Measurements from ENCODE around the gene EPHB6.

EPHB6 gene

DNA sequence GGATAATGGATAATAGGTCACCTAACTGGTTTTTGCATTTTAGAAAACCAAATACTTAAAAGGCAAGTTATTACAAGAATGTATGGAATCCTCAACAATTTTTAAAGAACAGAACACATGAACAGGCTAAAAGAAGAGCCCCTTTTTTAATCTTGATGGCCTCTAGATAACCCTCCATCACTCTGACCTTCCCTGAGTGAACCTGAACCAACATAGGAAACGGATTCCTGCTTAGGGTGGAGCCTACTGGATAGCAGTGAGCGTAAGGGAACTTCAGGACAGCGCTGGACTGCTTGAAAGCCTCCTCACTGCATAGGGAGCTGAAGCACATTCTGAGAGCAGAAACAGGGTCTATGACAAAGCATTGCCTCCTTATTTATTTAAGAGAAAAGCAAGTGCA, 58.2 kb downstream of the EPHB6 start:
- H3K4me1 ChIP-seq (ENCODE audit: control insufficient read depth, insufficient read depth, low read length, unreplicated experiment), result no peaks in the 10 kb centered on the region
- H3K27me3 ChIP-seq (ENCODE audit: insufficient read depth, low read length), result peaks cover 49% of the 10 kb centered on the region
- no peak overlapping the region for H3K4me3 ChIP-seq (ENCODE audit: low read depth, low read length)
- H3K79me2 ChIP-seq (ENCODE audit: control insufficient read depth, insufficient read depth, low read length, unreplicated experiment), result no peaks in the 10 kb centered on the region
- no peak overlapping the region for H2AFZ ChIP-seq (ENCODE audit: low read length, unreplicated experiment)
- no peak overlapping the region for H3K27ac ChIP-seq (ENCODE audit: low read depth, low read length)
- no peaks in the 10 kb centered on the region for H3K36me3 ChIP-seq (ENCODE audit: insufficient read depth, low read length)

DNA sequence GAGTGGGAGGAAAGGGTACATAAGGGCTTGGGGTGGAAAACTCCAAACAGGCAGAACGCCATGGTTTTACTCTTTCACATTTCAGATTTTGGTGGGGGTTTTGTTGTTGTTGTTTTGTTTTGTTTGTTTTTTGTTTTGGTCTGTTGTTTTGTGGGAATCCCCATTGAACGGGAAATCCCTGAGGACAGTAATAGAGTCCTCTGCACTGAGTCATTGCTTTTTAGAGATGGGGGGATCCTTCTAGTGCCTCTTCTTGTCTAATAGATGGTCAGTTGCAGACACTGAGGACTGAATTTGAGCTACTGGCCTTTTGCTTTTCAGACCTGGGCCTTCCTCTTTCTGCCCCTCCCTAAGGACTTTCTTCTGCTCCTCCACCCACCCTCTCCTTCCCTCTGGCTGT, 58.7 kb downstream of the EPHB6 start:
- H2AFZ ChIP-seq (ENCODE audit: low read length, unreplicated experiment), result no peak overlapping the region
- peaks cover 53% of the 10 kb centered on the region for H3K27me3 ChIP-seq (ENCODE audit: insufficient read depth, low read length)
- no peak overlapping the region for H3K4me3 ChIP-seq (ENCODE audit: low read depth, low read length)
- no peak overlapping the region for H3K27ac ChIP-seq (ENCODE audit: low read depth, low read length)
- no peaks in the 10 kb centered on the region for H3K4me1 ChIP-seq (ENCODE audit: control insufficient read depth, insufficient read depth, low read length, unreplicated experiment)
- no peaks in the 10 kb centered on the region for H3K36me3 ChIP-seq (ENCODE audit: insufficient read depth, low read length)
- no peaks in the 10 kb centered on the region for H3K79me2 ChIP-seq (ENCODE audit: control insufficient read depth, insufficient read depth, low read length, unreplicated experiment)

DNA sequence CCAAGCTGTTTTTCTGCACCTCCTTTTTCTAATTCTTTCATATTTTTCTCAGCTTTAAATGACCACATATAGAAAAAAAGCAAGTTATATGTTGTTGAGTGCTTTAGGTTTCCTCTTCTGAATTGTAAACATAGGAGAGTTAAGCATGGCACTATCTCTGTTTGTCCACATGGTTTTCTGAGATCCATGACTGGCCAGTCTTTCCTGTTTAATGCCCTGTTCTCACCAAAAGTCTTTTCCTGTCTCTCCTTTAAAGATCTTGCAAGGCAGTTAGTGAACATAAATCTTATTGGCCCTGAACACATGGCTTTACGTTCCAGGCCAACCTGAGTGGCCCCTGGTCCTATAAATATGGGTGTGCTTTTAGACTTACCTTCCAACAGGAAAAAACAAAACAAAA, 59.2 kb downstream of the EPHB6 start:
- Histone ChIP-seq H2AFZ (ENCODE audit: low read length, unreplicated experiment) (no peak overlapping the region), H3K79me2 (ENCODE audit: control insufficient read depth, insufficient read depth, low read length, unreplicated experiment) (no peaks in the 10 kb centered on the region), H3K36me3 (ENCODE audit: insufficient read depth, low read length) (no peaks in the 10 kb centered on the region), H3K4me1 (ENCODE audit: control insufficient read depth, insufficient read depth, low read length, unreplicated experiment) (no peaks in the 10 kb centered on the region), H3K27me3 (ENCODE audit: insufficient read depth, low read length) (peaks cover 57% of the 10 kb centered on the region), H3K4me3 (ENCODE audit: low read depth, low read length) (no peak overlapping the region), H3K27ac (ENCODE audit: low read depth, low read length) (no peak overlapping the region)

DNA sequence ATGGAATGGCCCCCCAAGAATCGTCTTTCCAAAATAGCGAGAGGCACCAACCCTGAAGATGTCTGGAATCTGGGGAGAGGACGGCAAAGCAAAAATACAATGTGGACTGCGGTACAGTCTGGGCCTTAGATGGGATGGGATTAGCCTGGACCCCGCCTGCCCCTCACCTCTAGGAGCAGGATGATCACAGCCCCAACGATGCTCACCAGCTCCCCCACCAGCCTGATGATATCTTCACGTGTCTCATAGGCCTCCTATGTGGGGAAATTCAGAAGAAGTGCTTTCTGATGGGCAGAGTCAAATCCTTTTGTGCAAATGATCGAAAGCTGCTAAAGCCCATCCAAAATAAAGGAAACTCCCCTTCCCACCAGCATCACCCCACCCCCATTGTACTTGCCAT, 60.4 kb downstream of the EPHB6 start:
- Histone ChIP-seq H3K27ac (ENCODE audit: low read depth, low read length) (no peak overlapping the region), H3K4me3 (ENCODE audit: low read depth, low read length) (no peak overlapping the region), H2AFZ (ENCODE audit: low read length, unreplicated experiment) (no peak overlapping the region), H3K27me3 (ENCODE audit: insufficient read depth, low read length) (peaks cover 61% of the 10 kb centered on the region), H3K36me3 (ENCODE audit: insufficient read depth, low read length) (no peaks in the 10 kb centered on the region), H3K79me2 (ENCODE audit: control insufficient read depth, insufficient read depth, low read length, unreplicated experiment) (no peaks in the 10 kb centered on the region), H3K4me1 (ENCODE audit: control insufficient read depth, insufficient read depth, low read length, unreplicated experiment) (no peaks in the 10 kb centered on the region)

DNA sequence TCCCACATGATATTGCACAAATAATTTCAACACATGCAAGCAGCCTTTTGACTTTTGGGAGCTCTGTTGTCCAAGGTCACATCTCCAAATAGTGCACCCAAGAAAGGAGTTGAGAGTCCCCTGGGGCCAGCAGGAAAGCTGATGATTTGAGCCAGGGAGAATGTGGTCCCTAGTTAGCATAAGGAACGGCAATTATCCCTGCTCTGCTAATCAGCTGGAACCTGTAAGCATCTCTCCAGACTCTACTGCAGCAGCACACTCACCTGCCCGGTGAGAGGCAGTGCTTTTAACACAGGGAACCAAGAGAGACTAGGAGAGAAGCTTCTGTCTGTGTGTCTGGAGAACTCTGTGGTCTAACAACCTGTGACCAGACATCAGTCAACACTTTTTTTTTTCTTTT, 61.6 kb downstream of the EPHB6 start:
- H3K27ac ChIP-seq (ENCODE audit: low read depth, low read length), result no peak overlapping the region
- H3K4me3 ChIP-seq (ENCODE audit: low read depth, low read length), result no peak overlapping the region
- H3K79me2 ChIP-seq (ENCODE audit: control insufficient read depth, insufficient read depth, low read length, unreplicated experiment), result no peaks in the 10 kb centered on the region
- no peaks in the 10 kb centered on the region for H3K36me3 ChIP-seq (ENCODE audit: insufficient read depth, low read length)
- H3K27me3 ChIP-seq (ENCODE audit: insufficient read depth, low read length), result peaks cover 50% of the 10 kb centered on the region
- no peaks in the 10 kb centered on the region for H3K4me1 ChIP-seq (ENCODE audit: control insufficient read depth, insufficient read depth, low read length, unreplicated experiment)
- H2AFZ ChIP-seq (ENCODE audit: low read length, unreplicated experiment), result no peak overlapping the region

DNA sequence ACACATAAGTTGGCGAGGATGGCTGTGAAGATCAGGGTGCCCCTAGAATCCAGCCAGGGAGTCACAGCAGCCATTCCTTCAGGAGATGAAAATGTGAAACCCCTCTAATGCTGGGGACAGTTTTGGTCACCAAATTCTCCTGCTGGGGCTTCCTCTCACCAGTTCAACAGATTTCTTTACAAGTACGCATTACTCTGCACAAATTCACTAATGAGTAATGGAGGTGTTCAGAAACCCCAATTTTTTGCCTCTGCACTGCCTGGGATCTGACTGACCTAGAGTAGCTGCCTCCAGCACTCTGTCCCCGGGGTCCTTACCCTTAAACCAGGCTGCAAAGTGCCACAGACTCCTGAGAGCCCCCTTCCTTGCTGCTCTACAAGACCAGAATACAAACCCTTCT, 62.6 kb downstream of the EPHB6 start:
- Histone ChIP-seq H3K4me3 (ENCODE audit: low read depth, low read length) (no peak overlapping the region), H3K27ac (ENCODE audit: low read depth, low read length) (no peak overlapping the region), H3K36me3 (ENCODE audit: insufficient read depth, low read length) (no peaks in the 10 kb centered on the region)

DNA sequence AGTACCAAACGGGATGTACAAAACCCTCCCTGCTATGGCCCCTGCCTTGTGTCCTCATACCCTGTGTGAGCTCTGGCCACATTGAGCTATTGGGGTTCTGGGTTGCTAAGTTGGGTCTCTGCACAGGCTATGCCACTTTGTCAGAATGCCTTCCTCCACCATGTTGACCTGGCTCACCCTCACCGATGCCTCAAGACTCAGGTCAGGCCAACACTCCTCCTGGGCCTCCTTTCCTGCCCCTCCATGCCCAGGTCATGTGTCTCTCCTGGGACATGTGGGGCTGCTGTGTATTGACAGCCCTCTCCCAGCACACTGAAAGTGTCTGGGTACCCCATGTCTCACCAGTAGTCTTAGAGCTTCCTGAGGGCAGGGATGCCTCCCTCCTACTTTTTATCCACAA, 64.0 kb downstream of the EPHB6 start:
- Histone ChIP-seq H2AFZ (ENCODE audit: low read length, unreplicated experiment) (no peak overlapping the region), H3K4me3 (ENCODE audit: low read depth, low read length) (no peak overlapping the region), H3K27ac (ENCODE audit: low read depth, low read length) (no peak overlapping the region), H3K79me2 (ENCODE audit: control insufficient read depth, insufficient read depth, low read length, unreplicated experiment) (no peaks in the 10 kb centered on the region), H3K27me3 (ENCODE audit: insufficient read depth, low read length) (peaks cover 46% of the 10 kb centered on the region), H3K4me1 (ENCODE audit: control insufficient read depth, insufficient read depth, low read length, unreplicated experiment) (no peaks in the 10 kb centered on the region), H3K36me3 (ENCODE audit: insufficient read depth, low read length) (no peaks in the 10 kb centered on the region)

More for the DNA sequence above, 62.6 kb downstream of the EPHB6 start:
- no peaks in the 10 kb centered on the region for H3K79me2 ChIP-seq (ENCODE audit: control insufficient read depth, insufficient read depth, low read length, unreplicated experiment)
- H3K27me3 ChIP-seq (ENCODE audit: insufficient read depth, low read length), result peaks cover 48% of the 10 kb centered on the region
- H3K4me1 ChIP-seq (ENCODE audit: control insufficient read depth, insufficient read depth, low read length, unreplicated experiment), result no peaks in the 10 kb centered on the region
- H2AFZ ChIP-seq (ENCODE audit: low read length, unreplicated experiment), result no peak overlapping the region

DNA sequence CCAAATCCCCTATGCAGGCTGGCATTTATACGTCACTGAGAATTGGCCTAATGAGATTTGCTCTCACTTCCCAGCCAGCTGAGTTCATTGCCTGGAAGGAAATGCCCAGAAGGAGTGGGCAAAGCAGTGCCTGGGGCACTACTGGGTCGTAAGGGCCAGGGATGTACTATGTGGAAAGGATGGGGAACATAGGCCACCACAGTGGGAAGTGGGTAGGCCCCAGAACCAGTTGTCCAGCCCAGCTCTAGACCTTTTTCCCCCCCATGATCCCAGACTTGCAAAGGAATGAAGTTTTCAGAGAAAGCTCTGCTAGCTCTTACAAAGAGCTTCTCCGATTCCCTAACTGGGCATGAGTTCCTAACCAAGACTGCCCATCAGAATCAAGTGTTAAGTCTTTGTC, 64.8 kb downstream of the EPHB6 start:
- no peaks in the 10 kb centered on the region for H3K36me3 ChIP-seq (ENCODE audit: insufficient read depth, low read length)

More for the DNA sequence above, 64.8 kb downstream of the EPHB6 start:
- Histone ChIP-seq H3K4me3 (ENCODE audit: low read depth, low read length) (no peak overlapping the region), H3K27me3 (ENCODE audit: insufficient read depth, low read length) (peaks cover 46% of the 10 kb centered on the region), H3K79me2 (ENCODE audit: control insufficient read depth, insufficient read depth, low read length, unreplicated experiment) (no peaks in the 10 kb centered on the region), H3K27ac (ENCODE audit: low read depth, low read length) (no peak overlapping the region), H3K4me1 (ENCODE audit: control insufficient read depth, insufficient read depth, low read length, unreplicated experiment) (no peaks in the 10 kb centered on the region), H2AFZ (ENCODE audit: low read length, unreplicated experiment) (no peak overlapping the region)
